ENCODE results near the gene CCDC179. TPM values are rescaled to one million over a fixed set of nuclear protein-coding genes. Genes with fewer than 3 reads are reported as not detected.

The CCDC179 gene
- total RNA-seq, 2 experiments from 2014 or later: not detected

DNA sequence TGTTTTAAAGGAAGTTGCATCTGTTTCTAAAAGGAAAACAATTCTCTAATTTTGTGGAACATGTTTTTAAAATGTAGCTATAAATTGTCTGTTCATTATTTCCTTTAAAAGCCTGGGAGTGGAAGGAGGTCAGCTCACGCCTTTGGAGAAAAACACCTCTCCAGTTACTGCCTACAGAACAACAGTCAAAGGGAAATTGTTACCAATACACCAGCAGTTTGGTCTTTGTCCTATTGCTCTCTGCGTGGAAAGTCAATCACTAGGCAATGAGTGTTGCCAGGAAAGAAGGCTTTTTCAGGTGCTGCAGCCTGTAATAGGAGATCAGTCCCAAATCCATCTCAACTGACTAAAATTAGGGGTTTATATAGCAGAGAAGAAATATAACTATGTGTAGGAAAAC is 52.9 kb downstream of the CCDC179 start:
- no peak for ATAC-seq
- ChIA-PET POLR2A (no interaction called here), CTCF (no interaction called here)
- Mint-ChIP-seq H3K9me3 (ENCODE audit: insufficient read depth) (peaks cover 5% of the 10 kb centered on the region), H3K36me3 (ENCODE audit: low read depth) (peaks cover 3% of the 10 kb centered on the region), H3K27me3 (ENCODE audit: low read depth) (no peaks in the 10 kb centered on the region), H3K4me3 (no peak overlapping the region), H3K27ac (no peak overlapping the region), H3K4me1 (ENCODE audit: low read depth) (peaks cover 4% of the 10 kb centered on the region)
- no peak for DNase-seq

DNA sequence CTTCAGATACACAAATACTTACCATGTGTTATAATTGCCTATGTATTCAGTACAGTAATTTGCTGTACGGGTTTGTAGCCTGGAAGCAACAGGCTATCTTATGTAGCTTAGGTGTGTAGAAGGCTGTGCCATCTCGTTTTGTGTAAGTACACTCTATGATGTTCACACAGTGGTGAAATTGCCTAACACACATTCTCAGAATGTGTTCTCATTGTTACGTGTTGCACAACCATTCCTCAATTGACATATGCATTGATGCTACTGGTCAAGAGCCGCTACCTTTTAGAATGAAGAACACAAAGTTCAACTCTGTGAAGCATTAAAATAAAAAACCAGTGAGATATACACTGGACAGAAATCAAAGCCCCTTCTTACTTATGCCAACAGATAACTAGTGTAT is 57.4 kb downstream of the CCDC179 start:
- Mint-ChIP-seq H3K27me3 (ENCODE audit: low read depth) (peaks cover 3% of the 10 kb centered on the region), H3K4me1 (ENCODE audit: low read depth) (no peaks in the 10 kb centered on the region), H3K9me3 (ENCODE audit: insufficient read depth) (no peaks in the 10 kb centered on the region), H3K27ac (no peak overlapping the region), H3K36me3 (ENCODE audit: low read depth) (no peaks in the 10 kb centered on the region), H3K4me3 (no peak overlapping the region)
- ATAC-seq (no peak), DNase-seq (no peak)
- ChIA-PET CTCF (interaction anchor here (1.8 kb wide), 1 partner anchor 15 kb away, joined by 5 read pairs; no protein-coding TSS in a partner anchor), POLR2A (no interaction called here)

DNA sequence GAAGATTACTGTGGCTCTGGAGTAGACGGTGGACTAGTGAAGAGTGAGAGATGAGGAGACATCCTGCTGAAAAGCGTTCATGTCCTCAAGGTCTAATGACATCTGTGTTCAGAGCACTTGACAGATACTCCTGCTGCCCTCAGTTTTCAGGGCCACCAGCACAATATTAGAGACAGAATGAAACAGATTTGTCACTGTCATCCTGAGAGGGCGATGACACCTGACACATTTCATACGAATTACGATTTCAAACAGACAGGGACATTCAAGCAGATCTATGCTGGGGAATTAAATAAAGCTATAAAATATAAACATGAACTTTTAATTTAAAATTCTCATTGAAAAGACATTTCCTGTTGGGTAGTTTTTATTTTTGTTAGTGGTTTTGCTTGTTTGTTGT is 59.8 kb downstream of the CCDC179 start:
- H3K36me3 Mint-ChIP-seq (ENCODE audit: low read depth): no peaks in the 10 kb centered on the region
- POLR2A ChIA-PET: no interaction called here
- CTCF ChIA-PET: interaction anchor here (1.7 to 1.8 kb wide), 2 partner anchors 8 to 29 kb away, joined by 5 to 6 read pairs; partner anchors contain the start of gene SVIP
- H3K27me3 Mint-ChIP-seq (ENCODE audit: low read depth): peaks cover 7% of the 10 kb centered on the region
- no peak overlapping the region for H3K4me3 Mint-ChIP-seq
- H3K9me3 Mint-ChIP-seq (ENCODE audit: insufficient read depth): no peaks in the 10 kb centered on the region
- ATAC-seq (no peak), DNase-seq (no peak)
- H3K4me1 Mint-ChIP-seq (ENCODE audit: low read depth): no peaks in the 10 kb centered on the region
- no peak overlapping the region for H3K27ac Mint-ChIP-seq

DNA sequence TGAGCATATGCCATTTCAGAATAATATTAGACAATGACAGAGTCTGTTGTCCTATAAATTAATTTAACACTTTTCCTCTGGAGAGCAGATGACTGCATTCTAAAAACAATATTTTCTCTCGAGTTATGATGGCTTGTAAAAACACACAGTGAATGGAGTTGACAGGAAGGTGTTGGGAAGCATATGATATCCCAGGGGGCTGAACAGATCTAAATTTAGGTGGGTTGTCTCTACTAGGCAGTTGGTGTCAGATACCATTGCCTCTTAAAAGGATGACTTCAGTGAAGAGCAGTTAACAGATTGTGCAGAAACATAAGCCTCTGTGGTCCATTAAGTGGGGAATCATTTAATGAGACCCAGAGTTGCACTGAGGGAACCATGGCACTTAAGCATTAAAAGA is 61.4 kb downstream of the CCDC179 start:
- no peaks in the 10 kb centered on the region for H3K9me3 Mint-ChIP-seq (ENCODE audit: insufficient read depth)
- ATAC-seq (no peak), DNase-seq (no peak)
- peaks cover 7% of the 10 kb centered on the region for H3K27me3 Mint-ChIP-seq (ENCODE audit: low read depth)
- H3K4me1 Mint-ChIP-seq (ENCODE audit: low read depth): no peaks in the 10 kb centered on the region
- ChIA-PET CTCF (interaction anchor here (3.7 kb wide), 1 partner anchor 11 kb away, joined by 15 read pairs; no protein-coding TSS in a partner anchor), POLR2A (no interaction called here)
- no peaks in the 10 kb centered on the region for H3K36me3 Mint-ChIP-seq (ENCODE audit: low read depth)
- no peak overlapping the region for H3K27ac Mint-ChIP-seq
- no peak overlapping the region for H3K4me3 Mint-ChIP-seq

DNA sequence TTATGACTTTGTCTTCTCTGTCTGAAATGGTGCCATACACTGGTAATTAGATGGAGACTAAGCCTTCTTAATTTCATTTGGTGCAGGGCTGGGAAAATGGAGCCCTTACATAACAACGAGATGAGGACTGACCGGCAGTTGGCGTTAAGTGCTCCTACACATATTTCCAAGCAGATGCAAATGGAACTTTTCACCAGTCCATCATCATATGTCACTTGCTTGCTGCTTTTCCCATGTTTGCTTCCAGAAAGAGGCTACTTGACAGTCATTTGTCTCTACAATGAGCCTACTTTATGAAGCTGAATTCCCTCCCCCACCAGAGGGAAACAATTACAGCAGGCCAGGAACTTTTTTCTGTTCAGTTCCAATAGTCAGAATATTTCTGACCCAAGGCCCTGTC is 63.2 kb downstream of the CCDC179 start:
- ATAC-seq (no peak), DNase-seq (no peak)
- Mint-ChIP-seq H3K27me3 (ENCODE audit: low read depth) (peaks cover 7% of the 10 kb centered on the region), H3K9me3 (ENCODE audit: insufficient read depth) (no peaks in the 10 kb centered on the region), H3K4me1 (ENCODE audit: low read depth) (no peaks in the 10 kb centered on the region), H3K27ac (no peak overlapping the region), H3K4me3 (no peak overlapping the region), H3K36me3 (ENCODE audit: low read depth) (no peaks in the 10 kb centered on the region)
- POLR2A ChIA-PET: no interaction called here
- CTCF ChIA-PET: interaction anchor here (3.7 kb wide), 1 partner anchor 9 kb away, joined by 15 read pairs; no protein-coding TSS in a partner anchor

Other genes with a start within 250 kb of the CCDC179 start
- 10 to 100 TPM; 14.6 to 14.7 TPM for gene FANCF, start 234.7 kb downstream of the CCDC179 start, total RNA-seq
- gene GAS2, start 193.9 kb downstream of the CCDC179 start, total RNA-seq: 1 to 10 TPM in 1 of 2 experiments, under 1 TPM in 1; 0.89 to 1.5 TPM
- gene SVIP, start 30.7 kb downstream of the CCDC179 start, total RNA-seq: 10 to 100 TPM; 32.4 to 34.0 TPM

All from activated CD8-positive, alpha-beta T cell treated with anti-CD3 and anti-CD28 coated beads, Interleukin-2, amount 10 ng/mL, durations not matched to agents 7 days and 5 days (primary cell).